Kasumi-1 (cell line): Measurements from ENCODE around the gene MAML2.
"Not testable (repeated sequence)": the region's sequence is repeated elsewhere in the genome, so short reads cannot be mapped to it uniquely, and the experiment has no call there.

Source experiments
- DNase-seq, 2 experiments: peaks; one replicate each; lab custom pipeline; 2025; lab: John Stamatoyannopoulos, UW

The MAML2 gene

GRCh38 chr11:96293109-96293508 is 49.9 kb downstream of the MAML2 start:
- no peak for DNase-seq

GRCh38 chr11:96292291-96293010 is 50.5 kb downstream of the MAML2 start:
- no peak for DNase-seq

GRCh38 chr11:96290631-96291030 is 52.4 kb downstream of the MAML2 start:
- DNase-seq, result no peak

- no peak for DNase-seq
Observed at GRCh38 chr11:96290031-96290430, 53.0 kb downstream of the MAML2 start.

GRCh38 chr11:96288915-96289314 is 54.1 kb downstream of the MAML2 start:
- no peak for DNase-seq

GRCh38 chr11:96287822-96288439 is 55.1 kb downstream of the MAML2 start:
- DNase-seq, result no peak

GRCh38 chr11:96285985-96286384 is 57.0 kb downstream of the MAML2 start:
- DNase-seq, result not testable (repeated sequence)

GRCh38 chr11:96284917-96285316 is 58.1 kb downstream of the MAML2 start:
- no peak for DNase-seq

GRCh38 chr11:96284401-96284800 is 58.6 kb downstream of the MAML2 start:
- DNase-seq, result no peak

GRCh38 chr11:96282625-96283220 is 60.3 kb downstream of the MAML2 start:
- no peak for DNase-seq

GRCh38 chr11:96280444-96280843 is 62.6 kb downstream of the MAML2 start:
- DNase-seq, result no peak

GRCh38 chr11:96279896-96280290 is 63.1 kb downstream of the MAML2 start:
- DNase-seq, result no peak

GRCh38 chr11:96279018-96279895 is 63.7 kb downstream of the MAML2 start:
- no peak for DNase-seq

- DNase-seq, result no peak
Observed at GRCh38 chr11:96278039-96278897, 64.7 kb downstream of the MAML2 start.

GRCh38 chr11:96277696-96278038 is 65.3 kb downstream of the MAML2 start:
- DNase-seq, result no peak

GRCh38 chr11:96276836-96277235 is 66.2 kb downstream of the MAML2 start:
- no peak for DNase-seq

- no peak for DNase-seq
Observed at GRCh38 chr11:96275801-96276594, 67.0 kb downstream of the MAML2 start.

GRCh38 chr11:96273507-96273906 is 69.5 kb downstream of the MAML2 start:
- DNase-seq, result no peak

GRCh38 chr11:96272529-96273222 is 70.3 kb downstream of the MAML2 start:
- no peak for DNase-seq

- no peak for DNase-seq
Observed at GRCh38 chr11:96271777-96272176, 71.2 kb downstream of the MAML2 start.
